MCF 10A (cell line): ENCODE results near the gene ITIH2. TPM values are rescaled to one million over a fixed set of nuclear protein-coding genes. Genes with fewer than 3 reads are reported as not detected.

Experiments
- BruUV-seq: library from RNA; stranded (reverse); fragments of 400-500 nt; replicated peaks from 2 replicates; lab custom pipeline; 2021; lab: Mats Ljungman, UMichigan
- CTCF ChIA-PET: fragments of 300-600 bp; sonication (Branson Sonifier 250); formaldehyde crosslinking; extraction: SDS; loops from one replicate; lab custom pipeline; 2021; ENCODE audit warnings: antibody characterized with exemption, inconsistent platforms; lab: Yijun Ruan, JAX
- POLR2A ChIA-PET: fragments of 300-600, 350-650 bp; sonication (Branson Sonifier 250); formaldehyde crosslinking; extraction: SDS; loops from one replicate; lab custom pipeline; 2020; ENCODE audit warnings: antibody characterized with exemption, inconsistent platforms; lab: Yijun Ruan, JAX
- DNase-seq: peaks from one replicate; pipeline ENCODE4 v3.0.0-alpha.2; 2018; ENCODE audit not compliant: unreplicated experiment
- H3K27ac Mint-ChIP-seq: one replicate; pipeline ENCODE4 v1.8.0; 2022; ENCODE audit warnings: mild to moderate bottlenecking, low read depth, mixed read lengths; ENCODE audit not compliant: unreplicated experiment
- H3K27me3 Mint-ChIP-seq: one replicate; pipeline ENCODE4 v1.8.0; 2022; ENCODE audit warnings: mixed read lengths; ENCODE audit not compliant: insufficient read depth, unreplicated experiment
- H3K36me3 Mint-ChIP-seq: one replicate; pipeline ENCODE4 v1.8.0; 2022; ENCODE audit warnings: mild to moderate bottlenecking, moderate library complexity, mixed read lengths; ENCODE audit not compliant: insufficient read depth, unreplicated experiment
- H3K4me1 Mint-ChIP-seq: one replicate; pipeline ENCODE4 v1.8.0; 2022; ENCODE audit warnings: mixed read lengths; ENCODE audit not compliant: insufficient read depth, unreplicated experiment
- H3K4me3 Mint-ChIP-seq: one replicate; pipeline ENCODE4 v1.8.0; 2022; ENCODE audit warnings: mild to moderate bottlenecking, moderate library complexity, mixed read lengths; ENCODE audit not compliant: unreplicated experiment
- H3K9me3 Mint-ChIP-seq: one replicate; pipeline ENCODE4 v1.8.0; 2022; ENCODE audit warnings: mixed read lengths; ENCODE audit not compliant: unreplicated experiment
- CTCF ChIP-seq: fragments of 200-600 bp; IDR thresholded peaks from one replicate; pipeline ENCODE4 v1.8.0; 2022; ENCODE audit warnings: antibody characterized with exemption, mild to moderate bottlenecking; ENCODE audit not compliant: unreplicated experiment
- intact Hi-C: fragments of 100-400 bp; cut with micrococcal nuclease; formaldehyde crosslinking; loops from 2 replicates; pipeline ENCODE4 v1.14.1; 2022
- total RNA-seq: library from RNA; stranded (reverse); gene quantifications from 2 replicates; pipeline ENCODE4 v1.2.3, GENCODE V29; 2022

ITIH2 gene
- total RNA-seq, 1 experiment from 2014 or later = not detected

- no peak for TF ChIP-seq CTCF
- no peak for DNase-seq
- ChIA-PET POLR2A (no interaction called here), CTCF (interaction anchor here (0.7 to 2.3 kb wide), 2 partner anchors 15 to 177 kb away, joined by 4 to 7 read pairs; no protein-coding TSS in a partner anchor)
- Mint-ChIP-seq H3K36me3 (peaks cover 7% of the 10 kb centered on the region), H3K27me3 (peaks cover 53% of the 10 kb centered on the region), H3K9me3 (no peaks in the 10 kb centered on the region), H3K4me1 (no peaks in the 10 kb centered on the region), H3K27ac (no peak overlapping the region), H3K4me3 (no peak overlapping the region)
- intact Hi-C loops = no loop called here
- BruUV-seq = no TSS peak
Observed at GRCh38 chr10:7702288-7702812, 766 bp upstream of the ITIH2 start.

GRCh38 chr10:7704071-7705016 lies 1.2 kb downstream of the ITIH2 start:
- ChIA-PET POLR2A (interaction anchor here (0.6 kb wide), 1 partner anchor 114 kb away, joined by 3 read pairs; the partner anchor contains the start of gene TAF3), CTCF (interaction anchor here (0.6 to 2.3 kb wide), 3 partner anchors 31 to 1601 kb away, joined by 3 to 7 read pairs (median 4); no protein-coding TSS in a partner anchor)
- H3K9me3 Mint-ChIP-seq = no peaks in the 10 kb centered on the region
- no peak overlapping the region for H3K27ac Mint-ChIP-seq
- intact Hi-C loops = no loop called here
- peaks cover 53% of the 10 kb centered on the region for H3K27me3 Mint-ChIP-seq
- no peaks in the 10 kb centered on the region for H3K36me3 Mint-ChIP-seq
- no peak for DNase-seq
- no peak for TF ChIP-seq CTCF
- BruUV-seq = no TSS peak
- H3K4me3 Mint-ChIP-seq = no peak overlapping the region
- no peaks in the 10 kb centered on the region for H3K4me1 Mint-ChIP-seq

DNA sequence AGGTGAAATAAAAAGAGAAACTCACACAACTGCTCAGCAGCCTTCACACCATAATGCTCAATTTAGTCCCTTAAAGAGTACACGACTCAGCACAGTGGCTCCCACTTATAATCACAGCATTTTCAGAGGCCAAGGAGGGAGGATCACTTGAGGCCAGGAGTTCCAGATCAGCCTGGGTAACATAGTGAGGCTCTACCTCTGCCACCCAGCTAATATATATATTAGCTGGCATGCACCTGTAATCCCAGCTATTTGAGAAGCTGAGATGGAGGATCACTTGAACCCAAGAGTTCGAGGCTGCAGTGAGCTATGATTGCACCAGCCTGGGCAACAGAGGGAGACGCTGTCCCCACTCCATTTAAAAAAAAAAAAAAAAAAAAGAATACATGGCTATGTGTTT lies 2.2 kb downstream of the ITIH2 start:
- Mint-ChIP-seq H3K36me3 (no peaks in the 10 kb centered on the region), H3K4me1 (no peaks in the 10 kb centered on the region), H3K4me3 (no peak overlapping the region), H3K27me3 (peaks cover 53% of the 10 kb centered on the region), H3K9me3 (no peaks in the 10 kb centered on the region), H3K27ac (no peak overlapping the region)
- no TSS peak for BruUV-seq
- DNase-seq = no peak
- POLR2A ChIA-PET = no interaction called here
- TF ChIP-seq CTCF = no peak
- CTCF ChIA-PET = interaction anchor here (0.7 to 4.7 kb wide), 2 partner anchors 18 to 62 kb away, joined by 5 to 26 read pairs; no protein-coding TSS in a partner anchor
- intact Hi-C loops = no loop called here

- peaks cover 53% of the 10 kb centered on the region for H3K27me3 Mint-ChIP-seq
- POLR2A ChIA-PET = interaction anchor here (1.4 kb wide), 1 partner anchor 9 kb away, joined by 3 read pairs; no protein-coding TSS in a partner anchor
- CTCF ChIA-PET = interaction anchor here (0.6 to 4.7 kb wide), 4 partner anchors 11 to 1441 kb away, joined by 3 to 26 read pairs (median 4); no protein-coding TSS in a partner anchor
- no peak for TF ChIP-seq CTCF
- intact Hi-C loops = no loop called here
- no peak overlapping the region for H3K27ac Mint-ChIP-seq
- no peaks in the 10 kb centered on the region for H3K9me3 Mint-ChIP-seq
- DNase-seq = no peak
- H3K36me3 Mint-ChIP-seq = no peaks in the 10 kb centered on the region
- no peak overlapping the region for H3K4me3 Mint-ChIP-seq
- BruUV-seq = no TSS peak
- H3K4me1 Mint-ChIP-seq = no peaks in the 10 kb centered on the region
Observed at GRCh38 chr10:7706534-7707073, 3.5 kb downstream of the ITIH2 start.
